Lower leg skin (tissue), 4 donors: Measurements from ENCODE around the gene RMC1. TPM values are rescaled to one million over a fixed set of nuclear protein-coding genes. Genes with fewer than 3 reads are reported as not detected.

ENCODE experiments used
- DNase-seq, 2 donors: peaks; one replicate each; pipeline ENCODE4 v3.0.0-alpha.2; 2019; ENCODE audit warnings: low spot score in 2 of 2
- H3K4me3 ChIP-seq: fragments of 200-600 bp; sonication (generic); 2 replicates; pipeline ENCODE4 v1.5.1; 2017; ENCODE audit warnings: mild to moderate bottlenecking, low read depth; ENCODE audit not compliant: poor library complexity, severe bottlenecking
- POLR2A ChIP-seq, 2 donors: fragments of 450-650 bp; IDR thresholded peaks; one replicate each; pipeline ENCODE4 v1.6.1; 2016 to 2017; ENCODE audit warnings: antibody characterized with exemption in 2 of 2, mild to moderate bottlenecking in 1 of 2, moderate library complexity in 1 of 2
- WGBS, 2 donors: methylation state at CpG; one replicate each; pipeline ENCODE4 v1.1.5; 2018; 5-methylcytosine and 5-hydroxymethylcytosine counted together
- intact Hi-C: fragments of 100-400 bp; cut with DNase I; formaldehyde crosslinking; loops from one replicate; pipeline ENCODE4 v1.15.0; 2023; ENCODE audit warnings: low total_unique reads
- total RNA-seq, 4 donors: library from RNA; depleted of rRNA; stranded (reverse); fragments of >200 nt; gene quantifications; one replicate each; pipeline ENCODE4 v1.1.0, GENCODE V29; 2016
- TF ChIP-seq, protein P1 (sequence below), 3 donors: fragments of 450-650 bp; IDR thresholded peaks; one replicate each; pipeline ENCODE4 v1.5.1; 2016; ENCODE audit warnings: antibody characterized with exemption in 3 of 3, mild to moderate bottlenecking in 3 of 3, moderate library complexity in 2 of 3

RMC1 gene
- total RNA-seq, 4 donors from 2014 or later, result 16.6 to 33.1 (median 25.4) TPM

DNA sequence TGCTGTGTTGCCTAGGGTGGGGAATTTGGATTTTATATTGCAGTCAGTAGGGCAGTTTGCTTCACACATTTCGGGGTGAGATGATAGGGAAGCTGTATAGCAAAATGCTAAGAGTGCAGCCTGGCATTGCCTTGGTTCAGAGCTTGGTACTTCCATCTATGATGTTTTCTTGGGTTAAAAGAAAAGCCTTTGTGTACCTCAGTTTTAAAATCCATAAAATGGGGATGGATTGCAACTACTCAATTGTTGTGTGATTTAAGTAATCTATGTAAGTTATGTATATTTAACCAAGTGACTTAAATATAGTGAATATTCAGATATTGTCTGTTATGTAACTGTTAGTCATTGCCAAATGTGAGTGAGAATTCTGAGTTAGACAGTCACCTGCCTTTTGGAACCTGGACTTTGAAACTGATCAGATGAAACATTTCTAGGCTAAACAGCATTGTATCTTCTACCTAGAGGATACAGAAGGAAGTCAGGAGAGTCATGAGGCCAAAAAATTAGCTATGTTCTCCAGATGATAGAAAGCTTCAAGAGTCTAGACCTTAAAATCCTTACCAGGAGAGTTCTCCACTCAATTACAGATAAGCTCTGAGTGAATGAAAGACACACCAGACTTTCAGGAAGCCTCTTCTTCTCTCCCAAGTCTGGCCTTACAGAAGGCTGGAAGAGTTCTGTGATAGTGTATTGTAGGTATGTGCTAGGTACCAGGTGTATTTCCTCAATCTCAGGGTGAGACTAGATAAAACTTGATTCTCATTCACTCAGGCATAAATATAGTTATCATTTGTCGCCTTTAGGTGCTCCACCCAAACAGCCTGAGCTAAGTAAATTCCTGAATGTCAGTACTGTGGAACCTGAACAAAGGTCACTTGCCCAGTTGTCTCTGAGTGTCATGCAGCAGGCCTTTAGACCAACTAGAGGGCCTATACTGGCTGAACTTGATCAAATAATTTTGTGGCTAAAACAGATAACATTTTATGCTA, 42.7 kb upstream of the RMC1 start:
- TF ChIP-seq, protein P1, sequence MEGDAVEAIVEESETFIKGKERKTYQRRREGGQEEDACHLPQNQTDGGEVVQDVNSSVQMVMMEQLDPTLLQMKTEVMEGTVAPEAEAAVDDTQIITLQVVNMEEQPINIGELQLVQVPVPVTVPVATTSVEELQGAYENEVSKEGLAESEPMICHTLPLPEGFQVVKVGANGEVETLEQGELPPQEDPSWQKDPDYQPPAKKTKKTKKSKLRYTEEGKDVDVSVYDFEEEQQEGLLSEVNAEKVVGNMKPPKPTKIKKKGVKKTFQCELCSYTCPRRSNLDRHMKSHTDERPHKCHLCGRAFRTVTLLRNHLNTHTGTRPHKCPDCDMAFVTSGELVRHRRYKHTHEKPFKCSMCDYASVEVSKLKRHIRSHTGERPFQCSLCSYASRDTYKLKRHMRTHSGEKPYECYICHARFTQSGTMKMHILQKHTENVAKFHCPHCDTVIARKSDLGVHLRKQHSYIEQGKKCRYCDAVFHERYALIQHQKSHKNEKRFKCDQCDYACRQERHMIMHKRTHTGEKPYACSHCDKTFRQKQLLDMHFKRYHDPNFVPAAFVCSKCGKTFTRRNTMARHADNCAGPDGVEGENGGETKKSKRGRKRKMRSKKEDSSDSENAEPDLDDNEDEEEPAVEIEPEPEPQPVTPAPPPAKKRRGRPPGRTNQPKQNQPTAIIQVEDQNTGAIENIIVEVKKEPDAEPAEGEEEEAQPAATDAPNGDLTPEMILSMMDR (IDR thresholded peaks at IDR 0.05), result no peak
- no peak for DNase-seq
- intact Hi-C loops, result no loop called here
- 70 to 75% methylated on average over 2 of the region's 2 CpGs for WGBS, 2 donors
- H3K4me3 ChIP-seq, result no peak overlapping the region

DNA sequence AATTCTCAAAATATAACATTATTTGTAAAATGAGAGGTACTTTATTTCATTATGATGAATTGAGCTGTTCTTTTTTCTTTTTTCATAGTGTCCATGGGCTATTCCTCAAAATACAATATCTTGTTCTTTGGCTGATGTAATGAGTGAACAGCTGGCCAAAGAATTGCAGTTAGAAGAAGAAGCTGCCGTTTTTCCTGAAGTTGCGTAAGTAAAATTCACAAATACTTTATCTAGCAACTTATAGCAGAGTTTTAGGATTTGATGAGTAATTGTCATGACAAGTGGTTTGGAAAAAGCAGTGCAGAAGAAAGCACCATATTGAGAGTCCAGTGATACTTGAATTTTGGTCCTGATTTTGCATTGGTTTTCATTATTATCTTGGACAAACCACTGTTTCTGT, 40.4 kb upstream of the RMC1 start:
- 68 to 71% methylated on average over 2 of the region's 2 CpGs for WGBS, 2 donors
- intact Hi-C loops, result no loop called here
- TF ChIP-seq, protein P1 (IDR thresholded peaks at IDR 0.05), result no peak
- TF ChIP-seq POLR2A (IDR thresholded peaks at IDR 0.05), result no peak
- no peak overlapping the region for H3K4me3 ChIP-seq
- DNase-seq, result no peak

DNA sequence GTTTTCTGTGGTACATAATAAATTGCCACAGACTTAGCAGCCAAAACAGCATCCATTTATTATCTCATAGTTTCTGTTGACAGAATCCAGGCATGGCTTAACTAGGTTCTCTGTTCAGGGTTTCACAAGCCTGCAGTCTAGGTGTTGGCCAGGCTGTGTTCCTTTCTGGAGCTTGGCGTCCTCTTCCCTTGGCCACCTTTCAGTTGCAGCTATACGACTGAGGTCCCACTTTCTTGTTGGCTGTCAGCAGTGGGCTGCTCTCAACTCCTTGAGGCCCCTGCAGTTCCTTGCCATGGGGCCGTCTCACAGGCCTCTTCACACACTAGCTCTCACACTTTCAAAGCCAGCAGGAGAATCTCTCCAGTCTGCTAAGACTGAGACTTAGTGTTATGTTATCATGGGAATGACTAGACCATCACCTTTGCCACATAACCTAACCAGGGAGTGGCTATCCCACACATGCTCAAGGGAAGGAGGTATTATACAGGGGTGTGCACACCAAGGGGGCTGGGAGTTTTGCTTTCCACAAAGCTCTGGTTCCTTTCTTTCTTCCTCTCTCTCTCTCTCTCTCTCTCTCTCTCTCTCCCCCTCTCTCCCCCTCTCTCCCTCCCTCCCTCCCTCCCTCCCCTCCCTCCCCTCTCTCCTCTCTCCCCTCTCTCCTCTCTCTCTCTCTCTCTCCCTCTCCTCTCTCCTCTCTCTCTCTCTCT, 34.4 kb upstream of the RMC1 start:
- H3K4me3 ChIP-seq, result no peak overlapping the region
- 88 to 92% methylated on average over 3 of the region's 3 CpGs for WGBS, 2 donors
- no peak for TF ChIP-seq POLR2A (IDR thresholded peaks at IDR 0.05)
- TF ChIP-seq, protein P1 (IDR thresholded peaks at IDR 0.05), result no peak
- no peak for DNase-seq
- intact Hi-C loops, result no loop called here

DNA sequence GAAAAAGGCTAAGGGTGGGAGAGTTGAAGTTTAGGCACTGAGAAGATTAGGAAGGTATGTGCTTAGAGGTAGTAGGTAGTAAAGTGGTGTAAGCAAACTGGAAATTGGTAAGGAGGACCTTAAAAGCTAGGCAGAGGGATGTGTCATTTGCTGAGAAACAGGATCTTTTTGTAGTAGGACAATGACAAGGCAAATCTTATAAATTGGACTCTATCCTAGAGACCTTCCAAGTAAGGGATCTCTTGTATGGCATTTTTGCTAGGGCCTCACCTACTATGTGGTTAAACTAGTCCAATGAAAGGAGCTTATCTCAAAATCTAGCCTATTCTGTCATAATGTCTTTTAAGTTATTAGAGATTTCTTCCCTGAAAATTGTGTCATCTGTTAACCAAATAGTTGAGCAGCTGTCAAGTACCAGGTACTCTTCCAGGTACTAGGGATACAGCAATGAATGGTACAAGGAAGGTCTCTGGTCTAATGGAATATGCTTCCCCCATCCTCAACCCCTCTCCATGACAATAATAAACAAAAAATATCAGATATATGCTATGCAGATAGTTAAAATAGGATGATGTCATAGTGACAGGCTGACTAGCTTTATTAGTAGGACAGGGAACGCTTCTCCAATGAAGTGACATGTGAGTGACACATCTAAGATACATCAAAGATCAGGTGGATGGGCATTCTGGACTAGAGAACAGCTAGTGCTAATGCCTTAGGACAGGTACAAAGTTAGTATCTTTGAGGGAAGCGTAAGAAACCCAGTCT, 32.5 kb upstream of the RMC1 start:
- no peak overlapping the region for H3K4me3 ChIP-seq
- WGBS, 2 donors, result 85 to 95% methylated on average over 2 of the region's 2 CpGs
- intact Hi-C loops, result no loop called here
- no peak for DNase-seq
- TF ChIP-seq POLR2A (IDR thresholded peaks at IDR 0.05), result no peak
- TF ChIP-seq, protein P1 (IDR thresholded peaks at IDR 0.05), result no peak

DNA sequence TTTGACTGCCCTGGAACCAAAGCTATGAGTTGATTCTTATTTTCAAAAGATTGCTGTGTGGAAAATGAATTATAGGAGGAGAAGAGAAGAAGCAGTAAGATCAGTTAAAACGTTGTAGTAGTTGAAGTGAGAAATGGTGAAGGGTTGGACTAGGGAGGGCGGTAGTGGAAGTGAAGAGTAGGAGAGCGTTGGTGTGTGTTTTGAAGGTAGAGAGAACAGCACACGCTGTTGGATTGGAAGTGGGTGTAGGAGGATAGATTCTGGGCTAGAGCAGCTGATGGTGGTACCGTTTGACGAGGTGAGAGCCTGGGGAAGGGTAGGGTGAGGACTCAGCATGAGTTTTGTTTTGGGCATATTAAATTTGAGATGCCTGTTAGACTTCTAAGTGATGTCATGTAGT, 31.8 kb upstream of the RMC1 start:
- DNase-seq, result no peak
- 90 to 93% methylated on average over 6 of the region's 6 CpGs for WGBS, 2 donors
- intact Hi-C loops, result no loop called here
- TF ChIP-seq, protein P1 (IDR thresholded peaks at IDR 0.05), result no peak
- no peak for TF ChIP-seq POLR2A (IDR thresholded peaks at IDR 0.05)
- no peak overlapping the region for H3K4me3 ChIP-seq
